ENCODE measurements around the gene CD74.
"Not testable (repeated sequence)": the region's sequence is repeated elsewhere in the genome, so short reads cannot be mapped to it uniquely, and the experiment has no call there.

CD74 gene

GRCh38 chr5:150412319-150413175 lies at the start of gene CD74:
Gene CD74, minus strand, starts transcription at chr5:150412910. Its CDS starts 161 bp downstream, at chr5:150412749.
- Histone ChIP-seq H3K27me3 (ENCODE audit: control insufficient read depth in 1 of 2, insufficient read depth in 2 of 2, low read length in 2 of 2) (no peaks in the 10 kb centered on the region), H3K36me3 (ENCODE audit: insufficient read depth, low read length) (no peaks in the 10 kb centered on the region), H3K9ac (ENCODE audit: low read length) (peak within 1 kb of the TSS; percentile 22), H3K27ac (ENCODE audit: low read depth, low read length) (peak within 1 kb of the TSS; percentile 45), H3K4me1 (ENCODE audit: insufficient read depth, low read length) (peaks cover 21% of the 10 kb centered on the region), H3K9me3 (ENCODE audit: low read length) (no peaks in the 10 kb centered on the region), H3K4me3 (ENCODE audit: low read depth in 1 of 2, low read length in 2 of 2) (peak within 1 kb of the TSS; percentile 38 to 61)

GRCh38 chr5:150461231-150461630 lies 48.5 kb upstream of the CD74 start:
- H3K4me3 ChIP-seq (ENCODE audit: low read depth in 1 of 2, low read length in 2 of 2) = no peak overlapping the region
- no peaks in the 10 kb centered on the region for H3K9me3 ChIP-seq (ENCODE audit: low read length)
- peaks cover 5% of the 10 kb centered on the region for H3K4me1 ChIP-seq (ENCODE audit: insufficient read depth, low read length)
- no peak overlapping the region for H3K9ac ChIP-seq (ENCODE audit: low read length)
- H3K36me3 ChIP-seq (ENCODE audit: insufficient read depth, low read length) = no peaks in the 10 kb centered on the region
- no peak overlapping the region for H3K27ac ChIP-seq (ENCODE audit: low read depth, low read length)
- no peaks in the 10 kb centered on the region for H3K27me3 ChIP-seq (ENCODE audit: control insufficient read depth in 1 of 2, insufficient read depth in 2 of 2, low read length in 2 of 2)

- peaks cover 5% of the 10 kb centered on the region for H3K4me1 ChIP-seq (ENCODE audit: insufficient read depth, low read length)
- H3K9ac ChIP-seq (ENCODE audit: low read length) = no peak overlapping the region
- no peaks in the 10 kb centered on the region for H3K36me3 ChIP-seq (ENCODE audit: insufficient read depth, low read length)
- no peaks in the 10 kb centered on the region for H3K9me3 ChIP-seq (ENCODE audit: low read length)
- H3K27me3 ChIP-seq (ENCODE audit: control insufficient read depth in 1 of 2, insufficient read depth in 2 of 2, low read length in 2 of 2) = no peaks in the 10 kb centered on the region
- no peak overlapping the region for H3K27ac ChIP-seq (ENCODE audit: low read depth, low read length)
- H3K4me3 ChIP-seq (ENCODE audit: low read depth in 1 of 2, low read length in 2 of 2) = no peak overlapping the region
Measured at GRCh38 chr5:150460781-150461180, 48.1 kb upstream of the CD74 start.

GRCh38 chr5:150458802-150459557 lies 46.3 kb upstream of the CD74 start:
- H3K27ac ChIP-seq (ENCODE audit: low read depth, low read length) = no peak overlapping the region
- H3K36me3 ChIP-seq (ENCODE audit: insufficient read depth, low read length) = no peaks in the 10 kb centered on the region
- no peak overlapping the region for H3K9ac ChIP-seq (ENCODE audit: low read length)
- H3K27me3 ChIP-seq (ENCODE audit: control insufficient read depth in 1 of 2, insufficient read depth in 2 of 2, low read length in 2 of 2) = no peaks in the 10 kb centered on the region
- H3K4me1 ChIP-seq (ENCODE audit: insufficient read depth, low read length) = peaks cover 5% of the 10 kb centered on the region
- H3K4me3 ChIP-seq (ENCODE audit: low read depth in 1 of 2, low read length in 2 of 2) = no peak overlapping the region
- no peaks in the 10 kb centered on the region for H3K9me3 ChIP-seq (ENCODE audit: low read length)

- H3K4me3 ChIP-seq (ENCODE audit: low read depth in 1 of 2, low read length in 2 of 2) = no peak overlapping the region
- no peaks in the 10 kb centered on the region for H3K36me3 ChIP-seq (ENCODE audit: insufficient read depth, low read length)
- H3K9ac ChIP-seq (ENCODE audit: low read length) = no peak overlapping the region
- H3K27ac ChIP-seq (ENCODE audit: low read depth, low read length) = no peak overlapping the region
- H3K27me3 ChIP-seq (ENCODE audit: control insufficient read depth in 1 of 2, insufficient read depth in 2 of 2, low read length in 2 of 2) = no peaks in the 10 kb centered on the region
- H3K9me3 ChIP-seq (ENCODE audit: low read length) = no peaks in the 10 kb centered on the region
- H3K4me1 ChIP-seq (ENCODE audit: insufficient read depth, low read length) = peaks cover 5% of the 10 kb centered on the region
Measured at GRCh38 chr5:150457562-150458240, 45.0 kb upstream of the CD74 start.

GRCh38 chr5:150457121-150457520 lies 44.4 kb upstream of the CD74 start:
- H3K9ac ChIP-seq (ENCODE audit: low read length) = no peak overlapping the region
- H3K27me3 ChIP-seq (ENCODE audit: control insufficient read depth in 1 of 2, insufficient read depth in 2 of 2, low read length in 2 of 2) = no peaks in the 10 kb centered on the region
- H3K9me3 ChIP-seq (ENCODE audit: low read length) = no peaks in the 10 kb centered on the region
- H3K4me1 ChIP-seq (ENCODE audit: insufficient read depth, low read length) = peaks cover 5% of the 10 kb centered on the region
- no peak overlapping the region for H3K27ac ChIP-seq (ENCODE audit: low read depth, low read length)
- no peak overlapping the region for H3K4me3 ChIP-seq (ENCODE audit: low read depth in 1 of 2, low read length in 2 of 2)
- no peaks in the 10 kb centered on the region for H3K36me3 ChIP-seq (ENCODE audit: insufficient read depth, low read length)

- H3K9ac ChIP-seq (ENCODE audit: low read length) = no peak overlapping the region
- H3K36me3 ChIP-seq (ENCODE audit: insufficient read depth, low read length) = no peaks in the 10 kb centered on the region
- H3K27ac ChIP-seq (ENCODE audit: low read depth, low read length) = no peak overlapping the region
- no peaks in the 10 kb centered on the region for H3K27me3 ChIP-seq (ENCODE audit: control insufficient read depth in 1 of 2, insufficient read depth in 2 of 2, low read length in 2 of 2)
- no peaks in the 10 kb centered on the region for H3K9me3 ChIP-seq (ENCODE audit: low read length)
- no peak overlapping the region for H3K4me3 ChIP-seq (ENCODE audit: low read depth in 1 of 2, low read length in 2 of 2)
- H3K4me1 ChIP-seq (ENCODE audit: insufficient read depth, low read length) = peaks cover 5% of the 10 kb centered on the region
Measured at GRCh38 chr5:150454492-150455229, 42.0 kb upstream of the CD74 start.

GRCh38 chr5:150454027-150454426 lies 41.3 kb upstream of the CD74 start:
- H3K4me1 ChIP-seq (ENCODE audit: insufficient read depth, low read length); H3K36me3 ChIP-seq (ENCODE audit: insufficient read depth, low read length); H3K9me3 ChIP-seq (ENCODE audit: low read length); H3K27me3 ChIP-seq (ENCODE audit: control insufficient read depth in 1 of 2, insufficient read depth in 2 of 2, low read length in 2 of 2); H3K27ac ChIP-seq (ENCODE audit: low read depth, low read length); H3K9ac ChIP-seq (ENCODE audit: low read length); H3K4me3 ChIP-seq (ENCODE audit: low read depth in 1 of 2, low read length in 2 of 2): not testable (repeated sequence)

GRCh38 chr5:150452914-150453313 lies 40.2 kb upstream of the CD74 start:
- no peaks in the 10 kb centered on the region for H3K9me3 ChIP-seq (ENCODE audit: low read length)
- H3K36me3 ChIP-seq (ENCODE audit: insufficient read depth, low read length) = peaks cover under 1% of the 10 kb centered on the region
- no peak overlapping the region for H3K9ac ChIP-seq (ENCODE audit: low read length)
- H3K27ac ChIP-seq (ENCODE audit: low read depth, low read length) = no peak overlapping the region
- H3K4me1 ChIP-seq (ENCODE audit: insufficient read depth, low read length) = peaks cover 10% of the 10 kb centered on the region
- H3K4me3 ChIP-seq (ENCODE audit: low read depth in 1 of 2, low read length in 2 of 2) = no peak overlapping the region
- H3K27me3 ChIP-seq (ENCODE audit: control insufficient read depth in 1 of 2, insufficient read depth in 2 of 2, low read length in 2 of 2) = no peaks in the 10 kb centered on the region

GRCh38 chr5:150451594-150451993 lies 38.9 kb upstream of the CD74 start:
- H3K9me3 ChIP-seq (ENCODE audit: low read length) = no peaks in the 10 kb centered on the region
- H3K9ac ChIP-seq (ENCODE audit: low read length) = no peak overlapping the region
- H3K27me3 ChIP-seq (ENCODE audit: control insufficient read depth in 1 of 2, insufficient read depth in 2 of 2, low read length in 2 of 2) = no peaks in the 10 kb centered on the region
- peaks cover 14% of the 10 kb centered on the region for H3K36me3 ChIP-seq (ENCODE audit: insufficient read depth, low read length)
- H3K4me3 ChIP-seq (ENCODE audit: low read depth in 1 of 2, low read length in 2 of 2) = no peak overlapping the region
- H3K27ac ChIP-seq (ENCODE audit: low read depth, low read length) = no peak overlapping the region
- H3K4me1 ChIP-seq (ENCODE audit: insufficient read depth, low read length) = peaks cover 16% of the 10 kb centered on the region
